ENCODE measurements around the gene COL6A1.

DNA sequence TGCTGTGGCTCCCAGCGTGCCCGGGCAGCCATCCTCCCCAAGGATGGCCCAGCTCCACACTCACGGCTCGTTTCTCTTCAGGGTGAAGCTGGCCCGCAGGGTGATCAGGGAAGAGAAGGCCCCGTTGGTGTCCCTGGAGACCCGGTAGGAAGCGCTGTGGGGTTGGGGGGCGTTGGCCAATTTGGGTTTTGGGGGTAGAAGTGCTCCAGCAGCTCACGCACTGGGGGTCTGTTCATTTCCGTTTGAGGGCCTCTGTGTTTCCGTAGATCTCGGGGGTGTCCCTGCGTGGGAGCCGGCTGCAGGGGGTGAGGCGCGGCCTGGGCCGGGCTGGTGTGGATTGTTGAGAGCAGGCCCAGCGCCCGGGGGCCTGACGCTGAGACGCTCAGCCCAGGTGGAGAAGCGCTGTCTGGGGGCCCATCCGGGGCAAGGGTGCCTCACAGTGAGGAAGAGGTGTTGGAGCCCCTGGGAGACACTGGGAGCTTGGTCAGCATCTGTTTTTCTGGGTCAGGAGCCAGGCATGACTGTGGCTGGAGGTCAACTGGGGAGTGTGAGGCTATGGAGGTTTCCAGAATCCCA lies 12.6 kb downstream of the COL6A1 start:
- TF ChIP-seq, protein P1, sequence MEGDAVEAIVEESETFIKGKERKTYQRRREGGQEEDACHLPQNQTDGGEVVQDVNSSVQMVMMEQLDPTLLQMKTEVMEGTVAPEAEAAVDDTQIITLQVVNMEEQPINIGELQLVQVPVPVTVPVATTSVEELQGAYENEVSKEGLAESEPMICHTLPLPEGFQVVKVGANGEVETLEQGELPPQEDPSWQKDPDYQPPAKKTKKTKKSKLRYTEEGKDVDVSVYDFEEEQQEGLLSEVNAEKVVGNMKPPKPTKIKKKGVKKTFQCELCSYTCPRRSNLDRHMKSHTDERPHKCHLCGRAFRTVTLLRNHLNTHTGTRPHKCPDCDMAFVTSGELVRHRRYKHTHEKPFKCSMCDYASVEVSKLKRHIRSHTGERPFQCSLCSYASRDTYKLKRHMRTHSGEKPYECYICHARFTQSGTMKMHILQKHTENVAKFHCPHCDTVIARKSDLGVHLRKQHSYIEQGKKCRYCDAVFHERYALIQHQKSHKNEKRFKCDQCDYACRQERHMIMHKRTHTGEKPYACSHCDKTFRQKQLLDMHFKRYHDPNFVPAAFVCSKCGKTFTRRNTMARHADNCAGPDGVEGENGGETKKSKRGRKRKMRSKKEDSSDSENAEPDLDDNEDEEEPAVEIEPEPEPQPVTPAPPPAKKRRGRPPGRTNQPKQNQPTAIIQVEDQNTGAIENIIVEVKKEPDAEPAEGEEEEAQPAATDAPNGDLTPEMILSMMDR (IDR thresholded peaks at IDR 0.05; ENCODE audit: insufficient read depth, low read length), result no peak
- no peak for TF ChIP-seq GABPA (IDR thresholded peaks at IDR 0.05; ENCODE audit: low read depth)
- no peak for TF ChIP-seq POLR2AphosphoS5 (IDR thresholded peaks at IDR 0.05; ENCODE audit: low read depth)
